ENCODE measurements around the gene THSD7B. TPM values are rescaled to one million over a fixed set of nuclear protein-coding genes. Genes with fewer than 3 reads are reported as not detected.

The THSD7B gene
- total and polyA plus RNA-seq, 7 experiments from 2014 or later = not detected

DNA sequence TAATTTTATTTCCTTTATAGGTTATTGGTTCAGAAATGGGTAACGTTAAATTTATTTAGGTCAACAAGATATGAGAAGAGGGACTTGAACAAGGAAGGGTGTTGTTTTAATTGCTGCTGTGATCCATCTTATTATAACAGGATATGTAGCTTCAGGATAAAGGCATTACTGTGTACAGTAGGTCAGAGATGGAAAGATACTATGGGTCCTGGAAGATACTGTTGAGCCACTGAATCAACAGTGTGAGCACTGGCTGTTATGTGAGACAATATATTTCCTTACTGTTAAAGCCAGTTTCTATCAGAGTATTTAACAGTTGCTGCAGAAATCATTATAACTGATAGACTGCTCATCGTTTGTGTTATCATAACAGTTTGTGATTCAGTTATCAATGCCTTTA is 414.7 kb downstream of the THSD7B start:
- CTCF ChIA-PET = no interaction called here

GRCh38 chr2:137181370-137181769 is 416.0 kb downstream of the THSD7B start:
- Histone ChIP-seq H3K36me3 (ENCODE audit: control insufficient read depth in 2 of 3, insufficient read depth in 3 of 3, low read length in 3 of 3) (no peaks in the 10 kb centered on the region), H3K27me3 (ENCODE audit: control insufficient read depth in 2 of 2, insufficient read depth in 2 of 2, low read length in 2 of 2) (no peaks in the 10 kb centered on the region), H3K27ac (ENCODE audit: low read depth, low read length) (no peak overlapping the region), H3K9me3 (ENCODE audit: control insufficient read depth in 2 of 3, low read length in 3 of 3) (peaks cover 0 to 4% (median 0%) of the 10 kb centered on the region in 3 experiments), H3K4me3 (ENCODE audit: low read length) (no peak overlapping the region), H3K4me1 (ENCODE audit: control insufficient read depth in 2 of 2, insufficient read depth in 2 of 2, low read length in 2 of 2) (no peaks in the 10 kb centered on the region)
- ChIA-PET CTCF (no interaction called here), POLR2A (no interaction called here)
- ATAC-seq = no peak
- intact Hi-C loops (cut with micrococcal nuclease) = no loop called here
- H3K27ac Mint-ChIP-seq = no peak overlapping the region
- DNase-seq = no peak
- peaks cover 0 to 12% (median 0%) of the 10 kb centered on the region in 11 donors for H3K9me3 Mint-ChIP-seq
- no peaks in the 10 kb centered on the region for H3K36me3 Mint-ChIP-seq
- no peaks in the 10 kb centered on the region for H3K27me3 Mint-ChIP-seq
- no peak overlapping the region for H3K4me3 Mint-ChIP-seq
- no peaks in the 10 kb centered on the region for H3K4me1 Mint-ChIP-seq

More for the DNA sequence above, 414.7 kb downstream of the THSD7B start:
- Mint-ChIP-seq H3K27me3 (no peaks in the 10 kb centered on the region), H3K9me3 (no peaks in the 10 kb centered on the region), H3K4me1 (no peaks in the 10 kb centered on the region), H3K36me3 (no peaks in the 10 kb centered on the region), H3K4me3 (no peak overlapping the region), H3K27ac (no peak overlapping the region)
- Histone ChIP-seq H3K27me3 (ENCODE audit: control insufficient read depth in 2 of 2, insufficient read depth in 2 of 2, low read length in 2 of 2) (no peaks in the 10 kb centered on the region), H3K27ac (ENCODE audit: low read depth, low read length) (no peak overlapping the region), H3K36me3 (ENCODE audit: control insufficient read depth in 2 of 3, insufficient read depth in 3 of 3, low read length in 3 of 3) (no peaks in the 10 kb centered on the region), H3K4me3 (ENCODE audit: low read length) (no peak overlapping the region), H3K9me3 (ENCODE audit: control insufficient read depth in 2 of 3, low read length in 3 of 3) (no peaks in the 10 kb centered on the region), H3K4me1 (ENCODE audit: control insufficient read depth in 2 of 2, insufficient read depth in 2 of 2, low read length in 2 of 2) (no peaks in the 10 kb centered on the region)
- ATAC-seq (no peak), DNase-seq (no peak)
- POLR2A ChIA-PET = no interaction called here
- intact Hi-C loops (cut with micrococcal nuclease) = no loop called here

DNA sequence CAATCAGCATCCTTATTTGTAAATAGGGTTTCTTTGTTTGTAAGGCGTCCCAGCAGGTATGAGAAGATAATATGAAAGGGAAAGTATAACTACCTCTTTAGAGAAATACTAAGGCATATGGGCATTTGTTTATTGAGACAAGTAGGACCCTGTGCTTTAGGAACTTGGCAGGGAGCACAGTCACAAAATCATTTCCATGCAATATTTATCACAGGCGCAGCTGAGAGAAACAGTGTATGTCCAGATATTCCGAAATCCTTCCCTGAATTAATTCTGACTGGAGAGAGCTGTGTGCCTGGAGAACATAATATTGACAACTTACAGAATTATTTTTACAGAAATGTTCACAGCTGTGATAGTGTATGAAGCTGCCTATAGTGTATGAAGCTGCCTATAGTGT is 416.7 kb downstream of the THSD7B start:
- Histone ChIP-seq H3K27me3 (ENCODE audit: control insufficient read depth in 2 of 2, insufficient read depth in 2 of 2, low read length in 2 of 2) (no peaks in the 10 kb centered on the region), H3K36me3 (ENCODE audit: control insufficient read depth in 2 of 3, insufficient read depth in 3 of 3, low read length in 3 of 3) (no peaks in the 10 kb centered on the region), H3K27ac (ENCODE audit: low read depth, low read length) (no peak overlapping the region), H3K4me3 (ENCODE audit: low read length) (no peak overlapping the region), H3K4me1 (ENCODE audit: control insufficient read depth in 2 of 2, insufficient read depth in 2 of 2, low read length in 2 of 2) (no peaks in the 10 kb centered on the region), H3K9me3 (ENCODE audit: control insufficient read depth in 2 of 3, low read length in 3 of 3) (peaks cover 0 to 4% (median 0%) of the 10 kb centered on the region in 3 experiments)
- Mint-ChIP-seq H3K9me3 (peaks cover 0 to 14% (median 0%) of the 10 kb centered on the region in 11 donors), H3K4me3 (no peak overlapping the region), H3K27me3 (no peaks in the 10 kb centered on the region), H3K4me1 (no peaks in the 10 kb centered on the region), H3K27ac (no peak overlapping the region), H3K36me3 (no peaks in the 10 kb centered on the region)
- intact Hi-C loops (cut with micrococcal nuclease) = no loop called here
- ChIA-PET POLR2A (no interaction called here), CTCF (no interaction called here)
- DNase-seq (no peak), ATAC-seq (no peak)

DNA sequence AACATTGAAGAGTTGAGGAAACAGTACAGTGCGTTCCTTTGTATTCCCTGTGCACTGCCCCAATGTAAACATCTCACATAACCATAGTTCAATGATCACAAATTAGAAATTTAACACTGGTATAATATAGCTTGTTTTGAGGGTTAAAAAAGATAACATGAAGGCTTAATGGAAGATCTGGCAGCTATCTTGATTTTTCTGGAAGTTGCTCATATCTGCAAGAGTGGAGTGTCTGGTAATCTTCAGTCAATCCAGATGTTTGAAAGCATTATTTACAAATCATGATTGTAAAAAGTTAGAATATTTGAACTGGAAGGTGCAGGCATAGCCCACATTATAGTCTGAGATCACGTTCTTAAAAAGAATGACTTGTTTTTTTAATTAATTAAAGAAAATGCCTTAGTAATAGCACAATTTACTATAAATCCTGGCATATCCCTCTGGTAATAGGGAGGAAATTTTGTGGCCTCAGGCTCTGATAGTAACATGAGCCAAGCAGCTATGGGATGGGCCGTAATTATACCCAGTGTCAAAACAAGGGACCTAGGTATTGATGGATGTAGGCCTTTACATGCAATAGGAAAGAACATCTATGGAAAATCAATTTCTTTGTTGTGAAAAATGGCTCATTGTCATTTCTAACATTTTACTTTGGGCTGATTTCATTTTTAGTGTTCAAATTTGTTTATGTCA is 418.0 kb downstream of the THSD7B start:
- Mint-ChIP-seq H3K4me1 (no peaks in the 10 kb centered on the region), H3K27me3 (no peaks in the 10 kb centered on the region), H3K4me3 (no peak overlapping the region), H3K9me3 (peaks cover 0 to 14% (median 3%) of the 10 kb centered on the region in 11 donors), H3K36me3 (no peaks in the 10 kb centered on the region), H3K27ac (no peak overlapping the region)
- Histone ChIP-seq H3K4me3 (ENCODE audit: low read length) (no peak overlapping the region), H3K36me3 (ENCODE audit: control insufficient read depth in 2 of 3, insufficient read depth in 3 of 3, low read length in 3 of 3) (no peaks in the 10 kb centered on the region), H3K27me3 (ENCODE audit: control insufficient read depth in 2 of 2, insufficient read depth in 2 of 2, low read length in 2 of 2) (no peaks in the 10 kb centered on the region), H3K27ac (ENCODE audit: low read depth, low read length) (no peak overlapping the region), H3K9me3 (ENCODE audit: control insufficient read depth in 2 of 3, low read length in 3 of 3) (peaks cover 0 to 4% (median 0%) of the 10 kb centered on the region in 3 experiments), H3K4me1 (ENCODE audit: control insufficient read depth in 2 of 2, insufficient read depth in 2 of 2, low read length in 2 of 2) (no peaks in the 10 kb centered on the region)
- intact Hi-C loops (cut with micrococcal nuclease) = no loop called here
- DNase-seq (no peak), ATAC-seq (no peak)
- ChIA-PET POLR2A (no interaction called here), CTCF (no interaction called here)

GRCh38 chr2:137185378-137186078 is 420.2 kb downstream of the THSD7B start:
- no peak for ATAC-seq
- no peak overlapping the region for H3K27ac ChIP-seq (ENCODE audit: low read depth, low read length)
- Mint-ChIP-seq H3K27ac (no peak overlapping the region), H3K9me3 (peaks cover 0 to 18% (median 3%) of the 10 kb centered on the region in 11 donors), H3K36me3 (no peaks in the 10 kb centered on the region), H3K4me3 (no peak overlapping the region), H3K27me3 (peaks cover 0 to 4% (median 0%) of the 10 kb centered on the region in 5 donors), H3K4me1 (no peaks in the 10 kb centered on the region)
- no peaks in the 10 kb centered on the region for H3K36me3 ChIP-seq (ENCODE audit: control insufficient read depth in 2 of 3, insufficient read depth in 3 of 3, low read length in 3 of 3)
- no peak overlapping the region for H3K4me3 ChIP-seq (ENCODE audit: low read length)
- no peaks in the 10 kb centered on the region for H3K4me1 ChIP-seq (ENCODE audit: control insufficient read depth in 2 of 2, insufficient read depth in 2 of 2, low read length in 2 of 2)
- ChIA-PET CTCF (no interaction called here), POLR2A (no interaction called here)
- no peak for DNase-seq
- no peaks in the 10 kb centered on the region for H3K27me3 ChIP-seq (ENCODE audit: control insufficient read depth in 2 of 2, insufficient read depth in 2 of 2, low read length in 2 of 2)
- peaks cover 0 to 4% (median 0%) of the 10 kb centered on the region in 3 experiments for H3K9me3 ChIP-seq (ENCODE audit: control insufficient read depth in 2 of 3, low read length in 3 of 3)
- intact Hi-C loops (cut with micrococcal nuclease) = no loop called here

- Mint-ChIP-seq H3K27ac (no peak overlapping the region), H3K36me3 (no peaks in the 10 kb centered on the region), H3K4me3 (no peak overlapping the region), H3K27me3 (peaks cover 0 to 7% (median 0%) of the 10 kb centered on the region in 5 donors), H3K4me1 (no peaks in the 10 kb centered on the region), H3K9me3 (peaks cover 0 to 18% (median 4%) of the 10 kb centered on the region in 11 donors)
- intact Hi-C loops (cut with micrococcal nuclease) = no loop called here
- Histone ChIP-seq H3K27ac (ENCODE audit: low read depth, low read length) (no peak overlapping the region), H3K9me3 (ENCODE audit: control insufficient read depth in 2 of 3, low read length in 3 of 3) (peaks cover 0 to 4% (median 0%) of the 10 kb centered on the region in 3 experiments), H3K4me3 (ENCODE audit: low read length) (no peak overlapping the region), H3K4me1 (ENCODE audit: control insufficient read depth in 2 of 2, insufficient read depth in 2 of 2, low read length in 2 of 2) (no peaks in the 10 kb centered on the region), H3K27me3 (ENCODE audit: control insufficient read depth in 2 of 2, insufficient read depth in 2 of 2, low read length in 2 of 2) (no peaks in the 10 kb centered on the region), H3K36me3 (ENCODE audit: control insufficient read depth in 2 of 3, insufficient read depth in 3 of 3, low read length in 3 of 3) (no peaks in the 10 kb centered on the region)
- POLR2A ChIA-PET = no interaction called here
- CTCF ChIA-PET = no interaction called here
- no peak for DNase-seq
- no peak for ATAC-seq
These were observed 421.9 kb downstream of the THSD7B start for GRCh38 chr2:137187216-137187615.
